Measurements from ENCODE around the gene LRCH1.

The LRCH1 gene

GRCh38 chr13:46550822-46551221 is 2.1 kb upstream of the LRCH1 start:
- H3K36me3 Mint-ChIP-seq = no peaks in the 10 kb centered on the region
- no peak overlapping the region for H3K27ac Mint-ChIP-seq
- peaks cover 29% of the 10 kb centered on the region for H3K4me1 Mint-ChIP-seq (ENCODE audit: low read depth)
- no peaks in the 10 kb centered on the region for H3K9me3 Mint-ChIP-seq (ENCODE audit: low read depth)
- H3K27me3 Mint-ChIP-seq = no peaks in the 10 kb centered on the region
- H3K4me3 Mint-ChIP-seq = no peak overlapping the region

- H3K9me3 Mint-ChIP-seq (ENCODE audit: low read depth) = no peaks in the 10 kb centered on the region
- no peaks in the 10 kb centered on the region for H3K36me3 Mint-ChIP-seq
- H3K27ac Mint-ChIP-seq = no peak overlapping the region
- no peaks in the 10 kb centered on the region for H3K27me3 Mint-ChIP-seq
- peak overlapping the region; percentile 95 for H3K4me3 Mint-ChIP-seq
- H3K4me1 Mint-ChIP-seq (ENCODE audit: low read depth) = peaks cover 36% of the 10 kb centered on the region
Observed at GRCh38 chr13:46551410-46552302, 1.3 kb upstream of the LRCH1 start.

- Mint-ChIP-seq H3K27me3 (no peaks in the 10 kb centered on the region), H3K27ac (peak overlapping the region; percentile 78), H3K4me1 (ENCODE audit: low read depth) (peaks cover 42% of the 10 kb centered on the region), H3K4me3 (peak overlapping the region; percentile 95), H3K9me3 (ENCODE audit: low read depth) (no peaks in the 10 kb centered on the region), H3K36me3 (no peaks in the 10 kb centered on the region)
Observed at GRCh38 chr13:46552303-46552682, 677 bp upstream of the LRCH1 start.

GRCh38 chr13:46553521-46553885 is 533 bp downstream of the LRCH1 start:
- Mint-ChIP-seq H3K27ac (peak overlapping the region; percentile 90), H3K9me3 (ENCODE audit: low read depth) (no peaks in the 10 kb centered on the region), H3K27me3 (no peaks in the 10 kb centered on the region), H3K4me1 (ENCODE audit: low read depth) (peaks cover 45% of the 10 kb centered on the region), H3K36me3 (no peaks in the 10 kb centered on the region), H3K4me3 (peak overlapping the region; percentile 95)

- Mint-ChIP-seq H3K4me3 (peak overlapping the region; percentile 95), H3K9me3 (ENCODE audit: low read depth) (no peaks in the 10 kb centered on the region), H3K27me3 (no peaks in the 10 kb centered on the region), H3K36me3 (no peaks in the 10 kb centered on the region), H3K27ac (peak overlapping the region; percentile 90), H3K4me1 (ENCODE audit: low read depth) (peaks cover 47% of the 10 kb centered on the region)
Observed at GRCh38 chr13:46553886-46554858, 1.2 kb downstream of the LRCH1 start.

- no peaks in the 10 kb centered on the region for H3K36me3 Mint-ChIP-seq
- no peaks in the 10 kb centered on the region for H3K9me3 Mint-ChIP-seq (ENCODE audit: low read depth)
- H3K4me1 Mint-ChIP-seq (ENCODE audit: low read depth) = peaks cover 53% of the 10 kb centered on the region
- peak overlapping the region; percentile 90 for H3K27ac Mint-ChIP-seq
- H3K27me3 Mint-ChIP-seq = no peaks in the 10 kb centered on the region
- H3K4me3 Mint-ChIP-seq = peak overlapping the region; percentile 95
Observed at GRCh38 chr13:46554951-46555350, 2.0 kb downstream of the LRCH1 start.

GRCh38 chr13:46555722-46556417 is 2.9 kb downstream of the LRCH1 start:
- no peaks in the 10 kb centered on the region for H3K36me3 Mint-ChIP-seq
- no peaks in the 10 kb centered on the region for H3K27me3 Mint-ChIP-seq
- peaks cover 53% of the 10 kb centered on the region for H3K4me1 Mint-ChIP-seq (ENCODE audit: low read depth)
- no peaks in the 10 kb centered on the region for H3K9me3 Mint-ChIP-seq (ENCODE audit: low read depth)
- H3K4me3 Mint-ChIP-seq = peak overlapping the region; percentile 95
- peak overlapping the region; percentile 90 for H3K27ac Mint-ChIP-seq

- no peaks in the 10 kb centered on the region for H3K36me3 Mint-ChIP-seq
- H3K4me3 Mint-ChIP-seq = no peak overlapping the region
- H3K4me1 Mint-ChIP-seq (ENCODE audit: low read depth) = peaks cover 50% of the 10 kb centered on the region
- H3K27me3 Mint-ChIP-seq = no peaks in the 10 kb centered on the region
- peak overlapping the region; percentile 90 for H3K27ac Mint-ChIP-seq
- no peaks in the 10 kb centered on the region for H3K9me3 Mint-ChIP-seq (ENCODE audit: low read depth)
Observed at GRCh38 chr13:46556418-46556779, 3.4 kb downstream of the LRCH1 start.

GRCh38 chr13:46559272-46559805 is 6.4 kb downstream of the LRCH1 start:
- no peaks in the 10 kb centered on the region for H3K27me3 Mint-ChIP-seq
- H3K4me3 Mint-ChIP-seq = no peak overlapping the region
- no peak overlapping the region for H3K27ac Mint-ChIP-seq
- peaks cover 38% of the 10 kb centered on the region for H3K4me1 Mint-ChIP-seq (ENCODE audit: low read depth)
- H3K9me3 Mint-ChIP-seq (ENCODE audit: low read depth) = no peaks in the 10 kb centered on the region
- no peaks in the 10 kb centered on the region for H3K36me3 Mint-ChIP-seq

GRCh38 chr13:46560778-46561177 is 7.8 kb downstream of the LRCH1 start:
- no peak overlapping the region for H3K27ac Mint-ChIP-seq
- no peak overlapping the region for H3K4me3 Mint-ChIP-seq
- no peaks in the 10 kb centered on the region for H3K36me3 Mint-ChIP-seq
- no peaks in the 10 kb centered on the region for H3K9me3 Mint-ChIP-seq (ENCODE audit: low read depth)
- no peaks in the 10 kb centered on the region for H3K27me3 Mint-ChIP-seq
- H3K4me1 Mint-ChIP-seq (ENCODE audit: low read depth) = peaks cover 35% of the 10 kb centered on the region

- Mint-ChIP-seq H3K27ac (no peak overlapping the region), H3K27me3 (no peaks in the 10 kb centered on the region), H3K4me3 (no peak overlapping the region), H3K9me3 (ENCODE audit: low read depth) (no peaks in the 10 kb centered on the region), H3K4me1 (ENCODE audit: low read depth) (peaks cover 35% of the 10 kb centered on the region), H3K36me3 (no peaks in the 10 kb centered on the region)
Observed at GRCh38 chr13:46561286-46561685, 8.3 kb downstream of the LRCH1 start.

GRCh38 chr13:46561691-46562090 is 8.7 kb downstream of the LRCH1 start:
- no peak overlapping the region for H3K27ac Mint-ChIP-seq
- no peaks in the 10 kb centered on the region for H3K36me3 Mint-ChIP-seq
- H3K9me3 Mint-ChIP-seq (ENCODE audit: low read depth) = no peaks in the 10 kb centered on the region
- H3K4me3 Mint-ChIP-seq = no peak overlapping the region
- H3K27me3 Mint-ChIP-seq = no peaks in the 10 kb centered on the region
- H3K4me1 Mint-ChIP-seq (ENCODE audit: low read depth) = peaks cover 34% of the 10 kb centered on the region

GRCh38 chr13:46562152-46562551 is 9.2 kb downstream of the LRCH1 start:
- Mint-ChIP-seq H3K36me3 (no peaks in the 10 kb centered on the region), H3K4me1 (ENCODE audit: low read depth) (peaks cover 30% of the 10 kb centered on the region), H3K9me3 (ENCODE audit: low read depth) (no peaks in the 10 kb centered on the region), H3K4me3 (no peak overlapping the region), H3K27me3 (no peaks in the 10 kb centered on the region), H3K27ac (no peak overlapping the region)

- Mint-ChIP-seq H3K36me3 (no peaks in the 10 kb centered on the region), H3K27me3 (no peaks in the 10 kb centered on the region), H3K4me1 (ENCODE audit: low read depth) (peaks cover 30% of the 10 kb centered on the region), H3K4me3 (no peak overlapping the region), H3K9me3 (ENCODE audit: low read depth) (no peaks in the 10 kb centered on the region), H3K27ac (no peak overlapping the region)
Observed at GRCh38 chr13:46562581-46562980, 9.6 kb downstream of the LRCH1 start.
